RPMI8226 (cell line): ENCODE measurements around the gene SLC1A4.
"Not testable (repeated sequence)": the region's sequence is repeated elsewhere in the genome, so short reads cannot be mapped to it uniquely, and the experiment has no call there.

Experiments
- DNase-seq: peaks from one replicate; pipeline ENCODE4 v3.0.0-alpha.2; 2015

Gene SLC1A4

DNA sequence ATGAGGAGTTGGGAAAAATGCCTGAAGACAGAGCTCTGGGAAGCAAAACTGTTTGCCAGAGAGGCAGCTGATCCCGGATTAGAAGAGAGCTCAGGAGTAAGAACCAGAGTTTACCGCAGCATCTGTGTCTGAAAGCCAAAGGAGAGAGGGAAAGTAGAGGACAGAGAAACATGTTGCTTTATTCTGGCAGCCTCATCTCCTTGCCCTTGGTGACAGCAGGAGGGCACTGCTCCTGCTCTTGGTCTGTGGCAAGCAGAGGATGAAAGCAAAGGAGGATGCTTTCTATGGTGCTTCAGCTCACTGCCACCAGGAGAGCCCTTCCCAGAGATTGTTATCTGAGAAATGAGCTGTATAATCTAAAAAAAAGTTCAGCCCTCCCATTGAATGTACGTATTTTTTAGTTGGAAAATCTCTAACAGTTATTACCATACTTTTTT is 7.7 kb downstream of the SLC1A4 start:
- no peak for DNase-seq

DNA sequence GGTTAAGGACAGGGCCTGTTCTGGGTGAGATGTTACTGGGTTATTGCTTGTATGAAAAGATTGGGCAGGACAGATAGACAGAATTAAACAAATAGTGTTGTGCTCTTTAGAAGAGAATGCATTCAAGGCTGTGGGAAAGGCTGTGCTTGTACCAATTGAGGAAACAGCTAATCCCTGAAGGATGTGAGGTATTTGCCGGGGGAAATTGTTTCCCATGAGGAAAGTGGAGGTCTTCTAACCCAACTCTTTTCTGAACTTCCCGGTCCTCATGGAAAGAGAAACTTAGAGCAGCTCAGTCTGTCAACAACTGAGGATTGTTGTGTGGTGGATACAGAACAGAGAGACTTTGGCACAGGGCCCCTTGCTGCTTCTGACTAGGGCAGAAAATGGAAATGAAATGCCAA is 9.5 kb downstream of the SLC1A4 start:
- no peak for DNase-seq

DNA sequence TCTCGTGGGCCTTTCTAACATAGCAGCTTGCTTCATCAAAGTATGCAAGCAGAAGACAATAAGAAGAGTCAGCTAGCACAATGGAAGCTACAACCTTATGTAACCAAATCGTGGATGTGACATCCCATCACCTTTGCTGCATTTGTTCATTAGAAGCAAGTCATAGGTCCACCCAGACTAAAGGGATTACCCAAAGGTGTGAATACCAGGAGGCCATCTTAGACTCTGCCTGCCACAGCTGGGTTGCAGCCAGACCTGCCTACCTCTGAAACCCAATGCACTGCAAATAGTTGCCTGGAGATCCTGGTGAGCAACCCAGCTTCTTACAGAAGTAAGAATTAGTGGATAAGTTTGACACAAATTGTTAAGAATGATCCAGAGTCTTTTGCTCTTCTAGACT is 10.6 kb downstream of the SLC1A4 start:
- no peak for DNase-seq

DNA sequence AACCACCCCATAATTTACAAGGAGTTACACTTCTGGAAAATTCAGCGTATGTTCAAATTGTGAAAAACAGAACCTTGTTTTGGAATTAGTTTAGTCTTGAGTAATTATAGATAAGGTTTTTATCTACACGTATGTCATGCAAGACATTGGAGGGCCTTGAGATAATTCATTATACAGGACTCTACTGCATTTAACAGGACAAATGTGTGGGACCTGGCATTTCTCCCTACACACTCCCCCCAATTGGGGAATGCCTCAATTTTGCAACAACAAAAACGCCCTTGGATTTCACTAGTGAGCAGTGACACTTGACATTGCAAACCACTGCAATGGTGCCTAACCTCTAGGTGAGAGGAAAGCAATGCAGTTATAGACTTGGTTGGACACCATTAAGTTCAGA is 11.4 kb downstream of the SLC1A4 start:
- DNase-seq, result no peak

DNA sequence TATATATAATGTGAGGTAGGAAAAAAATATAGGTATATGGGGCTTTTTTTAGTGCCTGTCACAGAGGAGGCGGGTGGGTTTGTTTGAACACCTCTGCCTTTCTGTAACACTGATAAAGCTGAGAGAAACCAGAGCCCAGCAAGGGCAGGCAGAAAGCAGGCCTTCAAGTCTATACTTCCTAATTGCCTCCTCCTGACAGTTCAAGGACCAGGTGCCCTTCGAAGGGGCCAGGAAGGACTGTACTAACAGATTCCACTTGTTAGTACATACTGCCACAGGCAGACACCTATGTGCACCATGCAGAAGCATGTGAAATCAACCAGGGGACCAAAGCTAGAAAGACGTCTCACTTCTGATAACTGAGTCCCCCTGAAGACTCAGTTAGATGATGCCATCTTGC is 13.8 kb downstream of the SLC1A4 start:
- DNase-seq, result no peak

DNA sequence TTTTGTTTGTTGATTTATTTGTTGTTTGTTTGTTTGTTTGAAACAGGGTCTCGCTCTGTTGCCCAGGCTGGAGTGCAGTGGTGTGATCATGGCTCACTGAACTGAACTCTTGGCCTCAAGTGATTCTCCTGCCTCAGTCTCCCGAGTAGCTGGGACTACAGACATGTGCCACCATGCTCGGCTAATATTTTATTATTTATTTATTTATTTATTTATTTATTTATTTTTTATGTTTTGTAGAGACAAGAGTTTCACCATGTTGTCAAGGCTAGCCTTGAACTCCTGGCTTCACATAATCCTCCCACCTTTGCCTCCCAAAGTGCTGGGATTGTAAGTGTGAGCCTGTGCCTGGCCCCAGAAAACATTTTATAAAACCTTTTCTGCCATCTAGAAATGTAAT is 15.0 kb downstream of the SLC1A4 start:
- not testable (repeated sequence) for DNase-seq

DNA sequence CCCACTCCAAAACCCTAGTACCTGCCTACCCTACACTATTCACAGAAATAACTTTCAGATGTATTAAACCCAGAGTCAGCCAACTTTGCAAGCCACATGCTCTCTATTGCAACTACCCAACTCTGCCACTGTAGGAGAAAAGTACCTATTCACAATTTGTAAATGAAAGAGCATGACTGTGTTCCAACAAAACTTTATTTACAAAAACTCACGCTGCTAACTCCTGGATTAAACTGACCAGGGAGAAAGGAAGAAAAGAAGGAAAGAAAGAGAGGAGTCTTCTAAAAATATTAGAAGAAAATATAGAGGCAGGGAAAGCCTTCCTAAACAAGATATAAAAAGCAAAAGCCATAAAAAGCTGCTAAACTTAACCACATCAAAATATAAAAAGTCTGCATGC is 24.6 kb downstream of the SLC1A4 start:
- no peak for DNase-seq

DNA sequence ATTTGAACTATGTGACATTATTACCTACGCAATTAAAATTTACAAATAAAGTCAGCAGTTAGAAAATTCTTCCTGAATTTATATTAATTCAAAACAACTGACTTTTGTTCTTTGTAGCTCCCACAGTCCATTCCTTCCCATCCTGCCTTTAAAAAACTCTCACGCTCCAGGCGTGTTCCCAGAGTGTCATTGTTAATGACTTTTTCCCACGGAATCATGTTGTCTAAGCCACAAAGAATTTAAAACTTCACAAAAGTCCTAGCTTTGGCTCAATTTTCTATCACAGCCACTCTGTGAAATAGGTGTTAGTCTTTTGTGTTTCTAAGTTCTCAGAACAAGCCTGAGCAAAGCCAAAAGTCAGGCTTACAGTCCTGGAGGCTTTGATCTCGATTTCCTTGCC is 26.5 kb downstream of the SLC1A4 start:
- no peak for DNase-seq

DNA sequence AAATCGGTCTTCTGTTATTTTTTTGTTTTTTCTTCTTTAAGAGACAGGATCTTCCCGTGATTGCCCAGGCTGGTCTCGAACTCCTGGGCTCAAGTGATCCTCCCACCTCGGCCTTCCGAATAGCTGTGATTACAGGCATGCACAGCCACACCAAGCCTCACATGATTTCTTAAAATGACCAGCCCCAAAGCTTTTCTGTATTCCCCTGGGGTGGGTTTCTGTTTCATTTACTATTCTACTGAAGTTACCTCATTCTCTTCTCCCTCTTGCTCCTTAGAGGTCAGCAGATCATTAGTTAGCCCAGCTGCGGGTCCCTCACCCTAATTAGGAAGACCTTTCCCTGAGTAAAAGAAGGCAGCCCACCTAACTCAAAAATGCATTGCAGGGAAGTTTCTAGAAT is 27.6 kb downstream of the SLC1A4 start:
- no peak for DNase-seq

DNA sequence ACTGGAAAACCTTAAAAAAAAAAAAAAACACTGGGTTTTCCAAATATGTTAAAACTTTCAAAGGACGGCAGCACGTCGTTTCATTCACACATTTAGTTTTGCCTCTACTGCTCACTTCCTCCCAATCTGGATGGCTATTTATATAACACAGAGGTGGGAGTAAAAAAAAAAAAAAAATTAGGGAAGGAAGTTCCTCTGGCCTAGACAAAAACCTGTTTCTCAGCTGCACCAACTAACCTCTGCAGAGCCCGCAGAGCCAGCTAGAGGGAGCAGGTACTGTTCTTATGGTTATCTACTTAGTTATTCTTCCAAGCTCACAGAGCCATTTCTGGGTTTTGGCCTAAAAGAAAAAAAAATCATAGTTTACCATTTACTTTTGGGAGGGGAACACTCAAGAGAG is 28.1 kb downstream of the SLC1A4 start:
- DNase-seq, result no peak

DNA sequence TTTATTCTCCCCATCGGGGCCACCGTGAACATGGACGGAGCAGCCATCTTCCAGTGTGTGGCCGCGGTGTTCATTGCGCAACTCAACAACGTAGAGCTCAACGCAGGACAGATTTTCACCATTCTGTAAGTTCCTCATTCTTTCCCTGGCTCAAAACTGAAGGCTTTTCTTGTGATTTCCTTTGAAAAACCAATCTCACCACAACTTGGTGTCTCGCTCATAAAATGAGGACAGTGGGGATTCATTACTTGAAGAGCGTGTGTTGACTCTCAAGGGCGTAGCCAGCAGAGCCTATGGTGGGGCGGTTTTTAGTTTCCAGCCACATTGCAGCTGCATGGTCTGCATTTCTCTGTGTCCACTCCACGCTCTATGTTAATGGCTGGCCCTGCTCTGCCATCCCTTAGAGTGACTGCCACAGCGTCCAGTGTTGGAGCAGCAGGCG is 29.0 kb downstream of the SLC1A4 start:
- DNase-seq, result no peak

DNA sequence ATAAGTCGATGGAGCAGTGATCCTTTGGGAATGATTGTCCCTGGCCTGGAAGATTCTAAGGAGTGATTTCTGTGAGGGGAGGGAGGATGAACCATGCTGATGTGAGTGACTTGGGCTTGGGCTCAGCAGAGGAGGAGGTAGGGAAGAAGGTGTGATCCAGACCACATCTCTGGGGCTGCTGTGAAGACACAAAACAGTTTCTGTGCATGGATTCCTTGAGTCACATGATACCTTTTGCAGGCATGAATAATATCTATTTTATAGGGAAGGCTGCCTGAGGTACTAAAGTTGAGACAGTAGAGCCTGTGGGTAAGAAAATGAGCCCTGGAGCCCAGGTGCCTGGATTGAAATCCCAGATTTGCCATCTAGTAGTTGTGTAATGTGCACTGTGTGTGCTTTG is 29.8 kb downstream of the SLC1A4 start:
- DNase-seq, result no peak

DNA sequence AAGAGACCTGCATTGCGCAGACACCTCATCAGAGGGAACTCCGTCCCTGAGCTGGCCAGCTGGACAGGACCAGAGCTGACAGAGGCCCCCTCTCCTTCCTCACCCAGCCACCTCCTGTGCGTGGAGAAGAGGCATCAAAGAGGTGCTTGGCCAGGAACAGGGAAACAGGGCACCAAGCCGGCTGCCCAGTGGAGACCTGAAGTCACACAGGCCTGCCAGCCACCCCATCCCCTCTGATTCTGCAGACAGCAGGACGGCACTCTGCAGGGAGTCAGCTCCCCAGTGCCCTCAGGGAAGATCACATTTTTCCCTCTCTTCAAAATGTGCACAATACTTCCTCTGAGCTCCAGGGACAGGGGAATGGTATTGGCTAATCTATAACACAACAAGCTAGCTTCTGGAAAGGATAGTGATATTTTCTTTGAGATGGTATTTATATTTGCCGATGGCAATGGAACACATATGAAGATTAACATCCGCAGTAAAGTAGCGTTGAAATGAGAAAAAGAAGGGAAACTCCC is 30.5 kb downstream of the SLC1A4 start:
- no peak for DNase-seq

DNA sequence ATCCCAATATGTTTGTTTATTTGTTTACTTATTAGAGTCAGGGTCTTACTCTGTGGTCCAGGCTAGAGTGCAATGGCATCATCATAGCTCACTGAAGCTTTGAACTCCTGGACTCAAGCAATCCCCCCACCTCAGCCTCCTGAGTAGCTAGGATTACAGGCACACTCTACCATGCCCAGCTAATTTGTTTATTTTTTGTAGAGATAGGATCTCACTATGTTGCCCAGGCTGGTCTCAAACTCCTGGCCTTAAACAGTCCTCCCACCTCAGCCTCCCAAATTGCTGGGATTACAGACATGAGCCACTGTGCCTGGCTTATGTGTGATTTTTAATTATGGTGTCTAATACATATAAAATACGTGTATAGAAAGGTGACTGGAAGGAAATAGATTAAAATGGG is 31.1 kb downstream of the SLC1A4 start:
- not testable (repeated sequence) for DNase-seq

DNA sequence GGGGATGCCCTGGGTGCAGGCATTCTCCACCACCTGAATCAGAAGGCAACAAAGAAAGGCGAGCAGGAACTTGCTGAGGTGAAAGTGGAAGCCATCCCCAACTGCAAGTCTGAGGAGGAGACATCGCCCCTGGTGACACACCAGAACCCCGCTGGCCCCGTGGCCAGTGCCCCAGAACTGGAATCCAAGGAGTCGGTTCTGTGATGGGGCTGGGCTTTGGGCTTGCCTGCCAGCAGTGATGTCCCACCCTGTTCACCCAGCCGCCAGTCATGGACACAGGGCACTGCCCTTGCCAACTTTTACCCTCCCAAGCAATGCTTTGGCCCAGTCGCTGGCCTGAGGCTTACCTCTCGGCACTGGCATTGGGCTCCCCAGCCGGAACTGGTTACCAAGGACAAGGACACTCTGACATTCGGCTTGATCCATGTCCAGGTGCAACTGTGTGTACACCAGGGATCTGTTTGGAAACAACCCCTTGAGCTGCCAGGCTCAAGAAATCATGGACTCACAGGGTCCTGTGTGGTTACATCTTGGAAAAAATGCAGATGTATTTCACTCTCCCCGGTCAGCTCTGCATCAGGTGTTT is 31.8 kb downstream of the SLC1A4 start:
- no peak for DNase-seq

DNA sequence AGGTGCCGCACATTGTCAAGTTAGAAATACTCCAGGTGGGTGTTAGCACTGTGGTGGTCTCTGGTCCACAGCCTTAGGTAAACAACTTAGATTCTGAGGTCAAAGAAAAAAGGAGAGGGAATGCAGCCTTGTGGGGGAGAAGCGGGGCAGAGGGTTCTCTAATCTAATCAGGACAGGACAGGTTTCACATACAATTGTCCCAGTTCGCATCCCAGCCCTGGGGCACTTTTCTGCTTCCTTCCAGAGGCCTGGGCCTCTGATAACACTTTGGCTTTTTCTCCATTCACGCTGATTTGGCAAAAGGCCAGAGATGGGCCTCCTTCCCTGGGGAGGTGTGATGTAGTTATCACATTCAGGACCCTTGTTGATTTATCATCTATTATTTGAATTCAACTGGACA is 32.5 kb downstream of the SLC1A4 start:
- DNase-seq, result no peak

DNA sequence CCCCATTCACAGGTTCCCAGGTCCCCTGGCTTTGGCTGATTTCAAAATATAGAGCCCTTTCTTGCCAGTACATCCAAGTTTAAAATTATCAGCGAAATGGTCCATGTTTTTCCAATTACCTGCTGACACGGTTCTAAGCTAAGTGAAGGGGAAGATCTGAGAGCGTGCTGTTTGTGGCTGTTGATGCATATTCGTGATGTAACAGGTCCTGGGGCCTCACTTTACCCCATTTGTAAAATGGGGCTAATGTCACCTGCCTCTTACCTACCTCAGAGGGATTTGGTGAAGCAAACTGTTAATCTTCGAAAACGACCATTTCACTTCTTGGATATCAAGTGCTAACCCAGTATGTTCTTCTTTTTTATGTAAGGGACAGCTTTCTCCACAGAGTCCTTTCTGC is 33.0 kb downstream of the SLC1A4 start:
- DNase-seq, result no peak

DNA sequence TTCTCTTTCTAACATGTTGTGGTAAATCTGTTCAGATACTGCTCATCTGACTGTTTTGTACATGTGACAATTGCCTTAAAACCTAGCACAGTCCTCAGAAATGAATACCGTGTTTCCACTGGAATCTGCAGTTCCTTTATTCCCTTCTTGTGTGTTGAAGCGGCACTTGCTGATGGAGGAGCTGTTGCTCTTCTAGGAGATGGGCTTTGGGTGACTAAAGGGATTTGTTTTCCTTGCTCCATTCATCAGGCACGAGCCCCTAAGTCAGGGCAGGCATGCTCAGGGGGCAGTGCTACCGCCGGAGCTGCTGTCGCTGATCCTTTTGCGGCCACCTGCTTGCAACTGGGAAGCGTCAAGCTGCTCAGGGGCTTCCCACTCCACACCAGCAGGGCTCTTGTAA is 34.5 kb downstream of the SLC1A4 start:
- DNase-seq, result no peak

DNA sequence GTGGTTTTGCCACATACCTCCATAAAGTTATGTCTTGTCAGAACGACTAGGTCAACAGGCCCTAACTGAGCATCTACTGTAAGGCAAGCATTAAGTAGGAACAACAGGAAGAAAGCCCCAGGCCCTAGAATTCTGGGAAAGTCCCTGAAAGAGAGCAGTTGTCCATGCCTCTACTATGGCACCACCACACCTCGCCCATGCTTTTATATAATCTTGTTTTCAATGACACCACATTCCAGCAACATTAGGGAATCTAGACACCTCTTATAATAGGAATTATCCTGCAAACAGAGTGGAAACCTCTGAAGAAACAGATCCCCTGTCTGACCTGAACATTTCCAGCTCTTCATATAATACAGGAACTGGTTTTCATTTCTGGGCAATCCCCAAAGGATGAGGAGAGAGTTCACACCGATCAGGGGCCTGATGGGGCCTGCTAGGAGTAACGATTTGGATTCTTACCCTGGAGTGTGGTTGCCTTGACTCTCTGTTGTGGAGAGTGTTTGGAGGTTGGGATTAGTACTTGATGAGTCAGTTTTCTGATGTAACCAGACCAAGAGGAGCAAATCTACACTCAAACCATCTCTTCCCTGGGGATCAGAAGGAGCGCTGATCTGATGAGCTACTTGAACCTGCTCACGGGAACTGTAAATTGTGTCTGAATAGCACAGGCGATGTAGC is 35.1 kb downstream of the SLC1A4 start:
- DNase-seq, result no peak

DNA sequence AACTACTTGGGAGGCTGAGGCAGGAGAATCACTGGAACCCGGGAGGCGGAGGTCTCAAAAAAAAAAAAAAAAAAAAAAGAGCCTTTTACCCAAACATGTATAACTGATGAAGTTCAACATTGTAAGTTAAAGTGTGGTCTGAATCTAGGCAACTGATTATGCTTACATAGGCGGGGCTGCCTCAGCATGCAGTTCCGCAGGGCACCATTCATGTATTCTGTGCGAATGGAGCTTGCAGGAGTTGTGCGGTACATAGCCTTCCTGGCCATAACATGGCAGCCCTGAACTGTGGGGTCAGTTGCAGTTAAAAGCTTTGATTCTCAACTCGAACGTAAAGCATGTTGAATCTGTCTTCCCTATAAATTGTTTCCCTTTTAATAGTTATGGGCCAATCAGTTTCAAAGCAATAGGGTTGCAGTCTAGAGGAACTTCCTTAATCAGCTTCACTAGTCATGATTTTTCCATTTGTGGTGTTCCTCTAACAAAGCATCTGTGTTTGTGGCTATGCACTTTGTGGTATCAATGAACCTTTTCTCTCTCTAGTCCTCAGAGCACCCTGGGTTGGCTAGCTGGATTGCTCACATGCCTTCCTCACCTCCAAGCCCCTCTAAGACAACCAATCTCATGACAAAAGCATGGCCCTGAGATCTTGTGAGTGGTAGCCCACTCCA is 36.4 kb downstream of the SLC1A4 start:
- DNase-seq, result no peak

DNA sequence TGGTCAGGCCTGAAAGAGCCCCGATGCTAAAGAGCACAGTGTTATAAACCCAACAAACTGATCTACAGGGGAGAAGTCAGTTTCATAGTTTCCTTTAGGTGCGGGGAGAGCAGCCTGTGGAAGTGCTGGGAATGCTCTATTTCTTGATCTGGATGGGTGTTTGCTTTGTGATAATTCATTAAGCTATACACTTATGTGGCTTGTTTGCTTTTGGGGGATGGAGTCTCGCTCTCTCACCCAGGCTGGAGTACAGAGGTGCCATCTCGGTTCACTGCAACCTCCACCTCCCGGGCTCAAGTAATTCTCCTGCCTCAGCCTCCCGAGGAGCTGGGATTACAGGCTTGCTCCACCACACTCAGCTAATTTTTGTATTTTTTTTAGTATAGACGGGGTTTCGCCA is 37.0 kb downstream of the SLC1A4 start:
- no peak for DNase-seq

DNA sequence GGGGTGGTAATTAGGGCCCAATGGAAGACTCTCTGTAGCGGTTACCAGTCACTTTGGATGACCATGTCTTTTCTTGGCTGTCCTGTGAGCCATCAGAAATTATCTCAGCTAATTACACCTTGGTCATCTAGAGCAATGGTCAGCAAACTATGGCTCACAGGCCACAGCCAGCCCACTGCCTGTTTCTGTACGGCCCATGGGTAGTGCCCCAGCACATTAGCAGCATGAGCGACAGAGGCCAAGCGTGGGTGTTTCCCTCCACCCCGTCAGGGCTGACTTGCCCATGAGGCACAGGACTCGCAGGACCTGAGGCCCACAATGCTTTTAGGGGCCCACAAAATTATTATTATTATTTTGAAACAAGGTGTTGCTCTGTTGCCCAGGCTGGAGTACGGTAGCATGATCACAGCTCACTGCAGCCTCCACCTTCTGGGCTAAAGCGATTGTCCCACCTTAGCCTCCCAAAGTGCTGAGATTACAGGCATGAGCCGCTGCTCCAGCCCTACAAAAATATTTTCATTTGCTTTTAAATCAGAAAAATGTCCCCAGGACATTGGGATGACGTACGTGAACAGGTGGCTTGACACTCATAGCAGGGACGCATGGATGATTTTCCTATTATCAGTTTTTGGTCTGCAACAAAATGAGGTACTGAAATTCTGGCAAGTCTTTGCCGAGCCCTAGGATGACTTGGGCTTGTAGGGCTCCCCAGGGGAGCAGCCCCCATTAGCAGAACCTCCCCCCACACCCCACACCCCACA is 37.7 kb downstream of the SLC1A4 start:
- DNase-seq, result no peak

DNA sequence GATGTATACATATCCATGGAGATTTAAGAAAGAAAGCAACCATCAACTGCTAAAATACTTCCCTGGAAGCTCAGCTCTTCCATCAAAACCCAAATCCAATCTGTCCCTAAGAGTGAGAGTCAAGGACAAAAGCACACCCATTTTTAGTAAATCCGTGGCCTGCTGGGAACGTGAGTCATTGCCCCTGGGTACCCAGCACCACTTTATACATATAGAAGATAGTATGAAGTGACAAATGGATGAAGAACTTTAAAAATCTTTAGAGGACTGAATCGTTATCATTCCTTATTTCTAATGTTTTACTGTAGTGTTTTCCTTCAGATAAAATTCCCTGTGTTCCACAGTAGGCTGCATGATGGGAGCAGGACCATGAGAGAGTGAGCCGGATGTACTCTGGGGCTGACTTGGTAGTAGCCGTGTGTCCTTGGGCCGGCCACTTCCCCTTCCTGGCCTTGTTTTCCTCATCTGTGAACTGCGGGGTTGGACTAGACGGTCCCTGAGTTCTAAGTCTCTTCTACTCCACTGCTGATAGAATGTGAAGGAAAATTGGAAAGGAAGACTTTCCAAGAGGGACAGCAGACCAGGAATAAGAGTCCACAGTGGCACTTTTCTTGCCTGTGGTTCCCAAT is 38.5 kb downstream of the SLC1A4 start:
- DNase-seq, result no peak
